Measurements from ENCODE around the gene BCAR3.

BCAR3 gene

DNA sequence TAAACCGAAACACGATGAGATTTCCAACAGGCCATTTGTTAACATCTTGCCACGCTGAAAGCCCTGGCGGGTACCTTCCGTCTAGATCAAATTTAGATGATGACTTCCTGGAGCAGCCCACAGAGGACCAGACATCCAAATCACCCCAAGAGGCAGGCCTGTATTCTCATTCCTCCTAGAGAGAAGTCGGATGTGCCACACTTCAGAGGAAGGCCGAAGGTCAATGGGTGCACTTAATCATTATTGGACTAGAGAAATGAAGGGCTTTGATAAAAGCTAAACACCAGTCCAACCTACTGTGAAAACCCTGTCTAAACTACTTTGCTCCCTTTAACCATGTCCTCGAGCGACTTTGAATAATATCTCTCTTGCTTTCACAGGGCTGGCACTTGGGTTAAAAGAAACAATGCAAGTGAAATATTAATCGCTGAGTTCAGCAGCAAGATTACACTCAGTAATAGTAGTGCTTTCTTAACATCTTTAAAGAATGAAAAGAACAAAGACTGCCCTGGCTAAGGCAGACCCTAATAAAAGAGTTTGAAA is 76.5 kb downstream of the BCAR3 start:
- Mint-ChIP-seq H3K27ac (no peak overlapping the region), H3K4me1 (ENCODE audit: low read depth) (peaks cover 4% of the 10 kb centered on the region), H3K27me3 (ENCODE audit: low read depth) (peaks cover 38% of the 10 kb centered on the region)

GRCh38 chr1:93604411-93604810 is 77.2 kb downstream of the BCAR3 start:
- no peak overlapping the region for H3K4me3 Mint-ChIP-seq
- H3K4me1 Mint-ChIP-seq (ENCODE audit: low read depth), result peaks cover 4% of the 10 kb centered on the region
- H3K27ac Mint-ChIP-seq, result no peak overlapping the region
- H3K27me3 Mint-ChIP-seq (ENCODE audit: low read depth), result peaks cover 38% of the 10 kb centered on the region
- no peaks in the 10 kb centered on the region for H3K9me3 Mint-ChIP-seq
- H3K36me3 Mint-ChIP-seq (ENCODE audit: low read depth), result no peaks in the 10 kb centered on the region

More for the DNA sequence above, 76.5 kb downstream of the BCAR3 start:
- no peak overlapping the region for H3K4me3 Mint-ChIP-seq
- no peaks in the 10 kb centered on the region for H3K9me3 Mint-ChIP-seq
- no peaks in the 10 kb centered on the region for H3K36me3 Mint-ChIP-seq (ENCODE audit: low read depth)

DNA sequence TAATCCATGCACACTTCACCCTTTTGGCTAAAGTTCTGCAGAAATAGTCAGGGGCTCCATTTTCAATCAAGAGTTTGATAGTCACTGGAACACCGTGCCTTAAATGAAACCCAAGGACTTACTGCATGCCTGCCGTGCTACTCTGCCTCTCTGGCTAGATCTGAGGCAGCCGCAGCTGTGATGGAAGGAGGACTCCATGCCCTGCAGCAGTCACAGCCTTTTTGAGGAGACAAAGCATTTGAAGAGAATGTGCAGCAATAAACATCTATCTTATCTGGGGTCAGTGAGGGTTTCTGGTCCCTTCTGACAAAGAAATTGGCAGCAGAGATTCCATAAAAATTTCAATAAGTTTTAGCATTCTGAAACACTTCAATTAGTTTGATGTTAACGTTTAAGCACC is 78.0 kb downstream of the BCAR3 start:
- H3K9me3 Mint-ChIP-seq, result no peaks in the 10 kb centered on the region
- peaks cover 42% of the 10 kb centered on the region for H3K27me3 Mint-ChIP-seq (ENCODE audit: low read depth)
- no peak overlapping the region for H3K4me3 Mint-ChIP-seq
- no peak overlapping the region for H3K27ac Mint-ChIP-seq
- H3K4me1 Mint-ChIP-seq (ENCODE audit: low read depth), result peaks cover 4% of the 10 kb centered on the region
- no peaks in the 10 kb centered on the region for H3K36me3 Mint-ChIP-seq (ENCODE audit: low read depth)

- Mint-ChIP-seq H3K4me1 (ENCODE audit: low read depth) (peaks cover 4% of the 10 kb centered on the region), H3K4me3 (no peak overlapping the region), H3K27me3 (ENCODE audit: low read depth) (peaks cover 42% of the 10 kb centered on the region), H3K9me3 (no peaks in the 10 kb centered on the region), H3K27ac (no peak overlapping the region), H3K36me3 (ENCODE audit: low read depth) (no peaks in the 10 kb centered on the region)
Observed at GRCh38 chr1:93603106-93603505, 78.5 kb downstream of the BCAR3 start.

DNA sequence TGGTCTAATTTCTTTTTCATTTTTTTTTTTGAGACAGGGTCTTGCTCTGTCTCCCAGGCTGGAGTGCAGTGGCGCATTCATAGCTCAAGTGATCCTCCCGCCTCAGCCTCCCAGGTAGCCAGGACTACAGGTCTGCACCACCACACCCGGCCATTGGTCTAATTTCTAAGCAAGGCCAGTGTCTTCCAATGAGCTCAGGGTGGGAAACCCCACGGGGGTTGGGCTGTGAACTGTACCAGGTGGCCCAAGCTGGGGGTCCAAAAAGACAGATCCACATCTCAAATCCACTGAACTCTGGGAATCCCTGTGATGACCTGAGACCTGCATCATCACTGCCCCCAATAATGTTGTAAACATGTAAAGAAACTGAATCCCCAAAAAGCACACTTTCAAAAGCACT is 79.5 kb downstream of the BCAR3 start:
- Mint-ChIP-seq H3K27me3 (ENCODE audit: low read depth) (peaks cover 46% of the 10 kb centered on the region), H3K36me3 (ENCODE audit: low read depth) (no peaks in the 10 kb centered on the region), H3K27ac (no peak overlapping the region), H3K9me3 (no peaks in the 10 kb centered on the region), H3K4me3 (no peak overlapping the region), H3K4me1 (ENCODE audit: low read depth) (no peaks in the 10 kb centered on the region)

DNA sequence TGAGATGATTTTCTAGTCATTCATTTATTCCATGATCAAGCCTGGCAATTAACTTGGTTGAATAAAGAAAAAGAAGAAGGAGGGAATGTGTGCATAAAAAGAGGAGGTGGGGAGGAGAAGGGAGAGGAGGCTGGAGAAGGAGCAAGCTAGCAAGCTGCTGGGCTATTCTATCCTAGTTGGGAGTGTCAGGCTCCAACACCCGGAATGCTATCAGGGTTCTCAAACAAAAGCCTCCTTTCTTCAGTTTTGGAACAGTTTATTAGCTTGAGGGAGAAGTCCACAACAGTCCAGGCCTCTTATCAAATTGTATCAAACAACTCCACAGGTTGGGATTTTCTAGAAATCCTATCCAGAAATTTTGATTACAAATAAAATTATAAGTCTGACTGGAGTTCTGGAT is 80.0 kb downstream of the BCAR3 start:
- Mint-ChIP-seq H3K4me1 (ENCODE audit: low read depth) (no peaks in the 10 kb centered on the region), H3K36me3 (ENCODE audit: low read depth) (no peaks in the 10 kb centered on the region), H3K9me3 (no peaks in the 10 kb centered on the region), H3K27ac (no peak overlapping the region), H3K4me3 (no peak overlapping the region), H3K27me3 (ENCODE audit: low read depth) (peaks cover 48% of the 10 kb centered on the region)

GRCh38 chr1:93600663-93601062 is 81.0 kb downstream of the BCAR3 start:
- no peaks in the 10 kb centered on the region for H3K4me1 Mint-ChIP-seq (ENCODE audit: low read depth)
- H3K36me3 Mint-ChIP-seq (ENCODE audit: low read depth), result no peaks in the 10 kb centered on the region
- no peaks in the 10 kb centered on the region for H3K9me3 Mint-ChIP-seq
- no peak overlapping the region for H3K4me3 Mint-ChIP-seq
- H3K27ac Mint-ChIP-seq, result no peak overlapping the region
- peaks cover 41% of the 10 kb centered on the region for H3K27me3 Mint-ChIP-seq (ENCODE audit: low read depth)

DNA sequence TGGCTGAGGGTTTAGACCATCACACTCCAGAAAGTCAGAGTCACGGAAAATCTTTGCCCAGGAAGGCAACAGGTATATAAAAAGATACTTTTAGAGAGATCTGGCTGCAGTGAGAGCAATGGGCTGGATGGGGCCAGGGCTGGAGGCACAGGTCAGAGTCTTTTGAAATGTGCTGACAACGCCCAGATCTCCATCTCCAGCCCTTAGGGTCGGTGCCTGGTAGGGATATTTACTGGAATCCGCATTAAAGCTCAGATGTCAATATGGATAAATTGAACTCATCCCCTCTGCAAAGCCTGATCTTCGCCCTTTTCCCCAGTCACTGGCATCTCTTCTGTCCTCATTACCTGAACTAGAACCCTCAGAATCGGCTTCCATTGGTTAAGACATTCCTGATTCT is 82.2 kb downstream of the BCAR3 start:
- Mint-ChIP-seq H3K36me3 (ENCODE audit: low read depth) (no peaks in the 10 kb centered on the region), H3K27ac (no peak overlapping the region), H3K4me1 (ENCODE audit: low read depth) (no peaks in the 10 kb centered on the region), H3K9me3 (no peaks in the 10 kb centered on the region), H3K27me3 (ENCODE audit: low read depth) (peaks cover 40% of the 10 kb centered on the region), H3K4me3 (no peak overlapping the region)

- H3K27ac Mint-ChIP-seq, result no peak overlapping the region
- no peaks in the 10 kb centered on the region for H3K36me3 Mint-ChIP-seq (ENCODE audit: low read depth)
- H3K4me3 Mint-ChIP-seq, result no peak overlapping the region
- peaks cover 40% of the 10 kb centered on the region for H3K27me3 Mint-ChIP-seq (ENCODE audit: low read depth)
- H3K9me3 Mint-ChIP-seq, result no peaks in the 10 kb centered on the region
- no peaks in the 10 kb centered on the region for H3K4me1 Mint-ChIP-seq (ENCODE audit: low read depth)
Observed at GRCh38 chr1:93598861-93599439, 82.7 kb downstream of the BCAR3 start.

- Mint-ChIP-seq H3K4me1 (ENCODE audit: low read depth) (no peaks in the 10 kb centered on the region), H3K9me3 (no peaks in the 10 kb centered on the region), H3K27me3 (ENCODE audit: low read depth) (peaks cover 35% of the 10 kb centered on the region), H3K4me3 (no peak overlapping the region), H3K27ac (no peak overlapping the region), H3K36me3 (ENCODE audit: low read depth) (no peaks in the 10 kb centered on the region)
Observed at GRCh38 chr1:93598396-93598795, 83.2 kb downstream of the BCAR3 start.

- no peaks in the 10 kb centered on the region for H3K4me1 Mint-ChIP-seq (ENCODE audit: low read depth)
- H3K27ac Mint-ChIP-seq, result no peak overlapping the region
- H3K9me3 Mint-ChIP-seq, result no peaks in the 10 kb centered on the region
- H3K36me3 Mint-ChIP-seq (ENCODE audit: low read depth), result no peaks in the 10 kb centered on the region
- no peak overlapping the region for H3K4me3 Mint-ChIP-seq
- peaks cover 34% of the 10 kb centered on the region for H3K27me3 Mint-ChIP-seq (ENCODE audit: low read depth)
Observed at GRCh38 chr1:93597709-93598108, 83.9 kb downstream of the BCAR3 start.

DNA sequence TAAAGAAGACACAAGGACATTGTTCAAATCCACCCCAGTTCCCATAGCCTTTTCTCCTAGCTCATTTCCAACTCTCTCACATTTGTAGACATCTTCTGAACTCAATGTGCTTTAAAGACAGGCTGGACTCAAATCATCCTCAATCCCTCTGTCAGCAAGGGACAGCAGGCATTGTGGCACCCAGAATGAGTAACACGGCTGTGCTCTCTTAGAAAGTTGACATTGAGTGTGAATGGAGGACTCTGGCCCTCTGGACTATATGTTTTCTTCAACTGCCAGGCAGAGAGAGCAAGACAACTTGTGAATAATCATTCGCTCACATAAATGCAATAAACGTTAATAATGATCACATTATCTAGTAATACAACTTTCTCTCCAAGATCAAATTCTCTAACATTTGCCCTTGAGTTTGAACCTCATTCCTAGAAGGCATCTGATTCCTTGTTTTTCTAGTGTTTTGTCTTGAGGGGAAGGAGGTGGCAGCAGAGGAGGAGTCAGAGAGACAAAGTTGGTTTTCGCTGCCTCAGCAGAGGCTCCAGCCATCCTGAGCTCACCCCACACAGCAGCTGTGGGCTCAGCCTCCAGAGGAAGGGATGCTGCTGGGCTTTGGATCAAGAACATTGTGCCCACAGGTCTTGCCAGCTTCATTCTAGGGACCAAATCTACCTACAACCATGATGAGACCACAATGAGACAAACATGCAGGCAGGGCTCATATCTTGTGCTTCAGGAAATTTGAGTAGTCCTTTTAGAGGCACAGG is 85.1 kb downstream of the BCAR3 start:
- Mint-ChIP-seq H3K27me3 (ENCODE audit: low read depth) (peaks cover 36% of the 10 kb centered on the region), H3K27ac (no peak overlapping the region), H3K9me3 (no peaks in the 10 kb centered on the region), H3K4me1 (ENCODE audit: low read depth) (peaks cover 2% of the 10 kb centered on the region), H3K4me3 (no peak overlapping the region), H3K36me3 (ENCODE audit: low read depth) (no peaks in the 10 kb centered on the region)

GRCh38 chr1:93595743-93596142 is 85.9 kb downstream of the BCAR3 start:
- no peaks in the 10 kb centered on the region for H3K9me3 Mint-ChIP-seq
- peaks cover 31% of the 10 kb centered on the region for H3K27me3 Mint-ChIP-seq (ENCODE audit: low read depth)
- no peak overlapping the region for H3K27ac Mint-ChIP-seq
- H3K36me3 Mint-ChIP-seq (ENCODE audit: low read depth), result no peaks in the 10 kb centered on the region
- H3K4me3 Mint-ChIP-seq, result no peak overlapping the region
- peaks cover 4% of the 10 kb centered on the region for H3K4me1 Mint-ChIP-seq (ENCODE audit: low read depth)

GRCh38 chr1:93595266-93595665 is 86.4 kb downstream of the BCAR3 start:
- no peak overlapping the region for H3K4me3 Mint-ChIP-seq
- H3K4me1 Mint-ChIP-seq (ENCODE audit: low read depth), result peaks cover 4% of the 10 kb centered on the region
- H3K9me3 Mint-ChIP-seq, result no peaks in the 10 kb centered on the region
- H3K27ac Mint-ChIP-seq, result no peak overlapping the region
- no peaks in the 10 kb centered on the region for H3K36me3 Mint-ChIP-seq (ENCODE audit: low read depth)
- peaks cover 31% of the 10 kb centered on the region for H3K27me3 Mint-ChIP-seq (ENCODE audit: low read depth)

DNA sequence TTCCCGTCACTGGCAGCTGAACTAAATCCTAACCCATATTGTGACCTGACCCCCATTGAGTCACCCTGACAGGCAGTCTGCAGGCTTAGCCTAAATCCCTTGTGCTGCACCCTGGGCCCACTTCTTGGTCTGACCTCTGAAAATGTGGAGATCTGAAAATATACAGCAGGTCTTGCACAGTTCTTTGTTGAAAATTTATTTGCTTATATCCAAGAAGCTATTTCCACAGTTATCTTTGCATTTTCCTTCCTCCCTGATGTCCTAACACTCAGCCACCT is 87.1 kb downstream of the BCAR3 start:
- H3K4me3 Mint-ChIP-seq, result no peak overlapping the region
- peaks cover 4% of the 10 kb centered on the region for H3K4me1 Mint-ChIP-seq (ENCODE audit: low read depth)
- H3K9me3 Mint-ChIP-seq, result no peaks in the 10 kb centered on the region
- H3K27me3 Mint-ChIP-seq (ENCODE audit: low read depth), result peaks cover 31% of the 10 kb centered on the region
- H3K27ac Mint-ChIP-seq, result no peak overlapping the region
- H3K36me3 Mint-ChIP-seq (ENCODE audit: low read depth), result no peaks in the 10 kb centered on the region

All from T-helper 1 cell treated with Interleukin-12 subunit alpha and Interleukin-12 subunit beta and Interleukin-4 antibody, amounts not matched to agents 30 μg/mL and 1 μg/mL, for 36 hours (primary cell).